Left ventricle myocardium inferior (tissue), 1 donor: ENCODE measurements around the gene PTH1R. TPM values are rescaled to one million over a fixed set of nuclear protein-coding genes. Genes with fewer than 3 reads are reported as not detected.

Source experiments
- DNase-seq: peaks from one replicate; pipeline ENCODE4 v3.0.0-alpha.2; 2020
- H3K27ac ChIP-seq: fragments of 200-600 bp; replicated peaks from 2 replicates; pipeline ENCODE4 v1.8.0; 2021
- H3K27me3 ChIP-seq: fragments of 200-600 bp; 2 replicates; pipeline ENCODE4 v1.8.0; 2021; ENCODE audit warnings: low read depth
- H3K36me3 ChIP-seq: fragments of 200-600 bp; 2 replicates; pipeline ENCODE4 v1.8.0; 2021
- H3K4me1 ChIP-seq: fragments of 200-600 bp; 2 replicates; pipeline ENCODE4 v1.8.0; 2021
- H3K4me3 ChIP-seq: fragments of 200-600 bp; 2 replicates; pipeline ENCODE4 v1.8.0; 2021; ENCODE audit warnings: mild to moderate bottlenecking, moderate library complexity
- H3K9me3 ChIP-seq: fragments of 200-600 bp; replicated peaks from 2 replicates; pipeline ENCODE4 v1.8.0; 2021
- intact Hi-C: fragments of 100-400 bp; cut with micrococcal nuclease; formaldehyde crosslinking; loops from one replicate; pipeline ENCODE4 v1.11.0; 2022
- total RNA-seq: library from RNA; stranded (reverse); fragmentation: NEBNext Ultra II Directional; extraction: Animal tissue kit (Norgen Biotek cat#: 25700); gene quantifications from one replicate; pipeline ENCODE4 v1.2.1, GENCODE V29; 2021
- TF ChIP-seq, protein P1 (sequence below): fragments of 200-600 bp; IDR thresholded peaks from 2 replicates; pipeline ENCODE4 v1.8.0; 2021; ENCODE audit warnings: antibody characterized with exemption, mild to moderate bottlenecking, borderline replicate concordance
- donor health status: DM: no; HTN: yes; CAD: no; lungs with severe emphysema.

Gene PTH1R
- total RNA-seq, 1 donor from 2014 or later: 6.4 TPM

DNA sequence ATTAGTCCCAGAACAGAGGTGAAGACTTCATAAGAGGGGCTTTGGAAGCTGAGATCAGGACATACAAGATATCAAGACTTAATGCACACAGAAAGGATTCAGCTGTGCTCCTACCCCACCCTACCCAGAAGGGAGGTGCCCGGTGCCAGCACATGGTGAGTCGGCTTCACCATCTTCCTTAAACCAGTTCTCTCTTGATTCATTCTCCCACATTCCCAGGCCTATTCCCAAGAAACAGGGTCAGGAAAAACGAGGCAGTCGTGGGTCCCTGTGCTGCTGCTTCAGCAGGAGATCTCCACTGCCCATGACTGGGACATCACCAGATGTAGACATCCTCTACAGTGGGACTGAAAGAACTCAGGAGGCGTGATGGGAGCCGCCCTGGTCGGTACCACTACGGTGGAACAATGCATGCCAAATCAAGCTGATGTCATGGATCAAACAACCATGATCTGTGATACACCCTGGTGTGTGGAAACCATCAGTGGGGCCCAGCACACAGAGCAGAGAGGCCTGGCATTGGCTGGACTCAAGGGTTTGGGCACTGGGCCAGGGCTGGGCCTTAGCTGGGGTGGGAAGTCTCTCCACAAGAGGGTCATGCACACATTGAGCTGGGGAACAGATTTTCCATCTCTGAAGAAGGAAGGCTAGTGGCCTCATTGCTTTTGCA is 57.1 kb downstream of the PTH1R start:
- Histone ChIP-seq H3K27ac (peak overlapping the region; percentile 90), H3K4me1 (peaks cover 100% of the 10 kb centered on the region), H3K36me3 (peaks cover 11% of the 10 kb centered on the region), H3K4me3 (no peak overlapping the region), H3K27me3 (no peaks in the 10 kb centered on the region), H3K9me3 (no peaks in the 10 kb centered on the region)
- intact Hi-C loops: no loop called here
- TF ChIP-seq, protein P1, sequence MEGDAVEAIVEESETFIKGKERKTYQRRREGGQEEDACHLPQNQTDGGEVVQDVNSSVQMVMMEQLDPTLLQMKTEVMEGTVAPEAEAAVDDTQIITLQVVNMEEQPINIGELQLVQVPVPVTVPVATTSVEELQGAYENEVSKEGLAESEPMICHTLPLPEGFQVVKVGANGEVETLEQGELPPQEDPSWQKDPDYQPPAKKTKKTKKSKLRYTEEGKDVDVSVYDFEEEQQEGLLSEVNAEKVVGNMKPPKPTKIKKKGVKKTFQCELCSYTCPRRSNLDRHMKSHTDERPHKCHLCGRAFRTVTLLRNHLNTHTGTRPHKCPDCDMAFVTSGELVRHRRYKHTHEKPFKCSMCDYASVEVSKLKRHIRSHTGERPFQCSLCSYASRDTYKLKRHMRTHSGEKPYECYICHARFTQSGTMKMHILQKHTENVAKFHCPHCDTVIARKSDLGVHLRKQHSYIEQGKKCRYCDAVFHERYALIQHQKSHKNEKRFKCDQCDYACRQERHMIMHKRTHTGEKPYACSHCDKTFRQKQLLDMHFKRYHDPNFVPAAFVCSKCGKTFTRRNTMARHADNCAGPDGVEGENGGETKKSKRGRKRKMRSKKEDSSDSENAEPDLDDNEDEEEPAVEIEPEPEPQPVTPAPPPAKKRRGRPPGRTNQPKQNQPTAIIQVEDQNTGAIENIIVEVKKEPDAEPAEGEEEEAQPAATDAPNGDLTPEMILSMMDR: no peak
- DNase-seq: peak; percentile 71

DNA sequence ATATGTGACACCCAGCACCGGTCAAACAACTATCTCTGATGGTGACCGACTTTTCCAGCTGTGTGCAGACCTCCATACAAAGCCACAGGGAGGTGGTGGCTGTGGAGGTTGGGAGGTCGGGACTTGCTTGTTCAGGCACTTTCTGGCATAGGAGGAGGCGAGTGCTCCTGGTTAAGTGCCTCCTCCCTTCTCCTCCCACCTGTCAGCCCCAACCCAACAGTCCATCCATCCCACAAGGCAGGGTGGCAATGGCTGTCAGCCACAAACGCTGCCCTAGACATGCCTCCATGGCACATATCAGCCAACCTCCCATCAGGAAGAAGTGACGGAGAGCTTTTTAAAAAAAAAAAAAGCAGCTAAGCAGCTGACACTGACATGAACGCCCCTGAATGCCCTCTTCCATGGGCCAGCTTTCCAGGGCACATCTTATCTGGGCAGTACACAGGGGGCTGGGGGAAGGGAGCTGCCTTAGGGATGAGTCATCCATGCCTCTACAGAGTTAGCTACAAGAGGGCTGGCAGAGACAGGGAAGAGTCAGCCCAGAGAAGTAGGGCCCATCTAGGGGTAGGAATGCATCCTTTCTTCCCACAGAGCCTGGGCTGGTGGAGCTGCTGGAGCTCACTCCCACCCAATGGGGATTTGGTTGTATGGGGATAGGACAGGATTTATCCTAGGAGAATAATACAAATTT is 57.8 kb downstream of the PTH1R start:
- intact Hi-C loops: no loop called here
- H3K4me1 ChIP-seq: peaks cover 100% of the 10 kb centered on the region

DNA sequence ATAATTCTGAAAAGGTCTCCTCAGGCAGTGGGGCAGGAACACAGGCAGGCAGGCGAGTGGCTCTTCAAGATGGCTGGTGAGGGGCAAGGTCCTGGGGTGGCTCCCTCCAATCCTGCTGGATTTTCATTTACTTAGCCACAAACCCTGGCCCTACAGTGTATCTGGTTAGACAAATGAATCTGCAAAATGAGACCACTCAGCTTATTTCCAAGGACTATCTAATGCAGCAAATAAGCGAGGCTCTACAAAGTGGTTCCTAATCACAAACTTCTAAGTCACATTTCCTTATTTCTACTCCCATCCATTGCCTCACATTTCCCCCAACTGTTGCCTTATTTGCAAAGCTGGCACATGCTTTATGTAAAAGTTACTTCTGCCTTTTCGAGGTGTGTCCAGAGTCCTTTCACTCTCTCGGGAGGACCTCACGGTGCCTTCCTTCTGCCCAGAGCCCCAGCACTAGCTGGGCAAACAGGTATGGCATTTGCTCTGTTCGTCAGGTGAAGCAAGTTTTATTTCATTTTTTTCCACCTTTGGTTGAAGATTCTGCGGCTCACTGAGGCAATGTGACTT is 58.6 kb downstream of the PTH1R start:
- Histone ChIP-seq H3K27ac (peak overlapping the region; percentile 90), H3K27me3 (no peaks in the 10 kb centered on the region), H3K4me3 (no peak overlapping the region), H3K9me3 (no peaks in the 10 kb centered on the region), H3K4me1 (peaks cover 100% of the 10 kb centered on the region), H3K36me3 (peaks cover 25% of the 10 kb centered on the region)
- intact Hi-C loops: no loop called here
- DNase-seq: no peak
- TF ChIP-seq, protein P1: no peak

More for the DNA sequence above, 57.8 kb downstream of the PTH1R start:
- Histone ChIP-seq H3K27me3 (no peaks in the 10 kb centered on the region), H3K4me3 (no peak overlapping the region), H3K36me3 (peaks cover 18% of the 10 kb centered on the region), H3K27ac (peak overlapping the region; percentile 90), H3K9me3 (no peaks in the 10 kb centered on the region)
- TF ChIP-seq, protein P1: peak; percentile 69
- peak; percentile 83 for DNase-seq

DNA sequence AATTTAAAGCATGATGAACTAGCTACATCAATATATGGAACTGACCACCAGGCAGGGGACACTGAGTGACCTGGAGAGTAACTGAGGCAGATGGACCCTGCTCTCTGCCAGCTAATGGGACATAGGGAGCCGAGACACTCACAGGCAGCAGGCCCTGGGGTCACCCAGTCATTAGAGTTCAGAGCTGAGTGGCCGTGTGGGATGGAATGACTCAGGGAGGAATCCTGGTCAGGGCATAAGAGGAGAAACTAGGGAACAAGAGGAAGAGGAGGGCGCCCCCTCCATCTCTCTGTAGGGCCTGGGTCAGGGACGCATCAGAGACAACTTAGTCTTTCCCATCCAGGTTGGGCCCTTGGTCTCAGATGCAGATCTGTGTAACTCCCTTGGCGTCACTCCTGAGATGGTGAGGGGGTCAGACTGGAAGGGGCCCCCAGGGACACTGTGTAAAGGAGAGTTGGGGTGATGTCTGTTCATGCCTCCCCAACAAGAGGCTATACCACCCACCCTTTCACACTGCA is 59.3 kb downstream of the PTH1R start:
- Histone ChIP-seq H3K27ac (peak overlapping the region; percentile 90), H3K36me3 (peaks cover 25% of the 10 kb centered on the region), H3K4me3 (no peak overlapping the region), H3K27me3 (no peaks in the 10 kb centered on the region), H3K9me3 (no peaks in the 10 kb centered on the region), H3K4me1 (peaks cover 94% of the 10 kb centered on the region)
- intact Hi-C loops: no loop called here
- no peak for DNase-seq
- TF ChIP-seq, protein P1: no peak

DNA sequence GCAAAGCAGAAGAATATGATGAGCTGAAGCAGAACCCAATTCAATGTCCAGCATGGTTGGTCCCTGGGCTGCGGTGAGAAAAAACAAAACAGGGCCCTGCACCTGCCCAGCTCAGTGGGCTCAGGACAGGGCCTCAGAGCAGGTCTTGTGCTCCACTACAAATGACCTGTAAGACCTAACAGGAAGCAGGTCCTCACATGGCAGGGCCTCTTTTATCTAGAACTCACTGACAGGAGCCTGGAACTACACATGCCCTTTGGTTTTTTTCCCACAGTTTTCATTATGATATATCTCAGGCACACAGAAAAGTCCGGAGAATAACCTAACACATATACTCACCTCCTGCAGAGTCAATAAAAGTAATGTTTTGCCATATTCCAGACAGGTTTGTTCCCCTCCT is 60.6 kb downstream of the PTH1R start:
- intact Hi-C loops: no loop called here
- TF ChIP-seq, protein P1: no peak
- DNase-seq: no peak
- H3K27ac ChIP-seq: peak overlapping the region; percentile 90
- H3K9me3 ChIP-seq: no peaks in the 10 kb centered on the region
- H3K4me3 ChIP-seq: no peak overlapping the region
- H3K27me3 ChIP-seq: no peaks in the 10 kb centered on the region
- peaks cover 25% of the 10 kb centered on the region for H3K36me3 ChIP-seq
- H3K4me1 ChIP-seq: peaks cover 94% of the 10 kb centered on the region
